GM15510 (cell line): ENCODE data around the gene TUBGCP6.

ENCODE experiments used
- POLR2A ChIP-seq: IDR thresholded peaks from 3 replicates; pipeline ENCODE4 v1.6.1; 2011; ENCODE audit warnings: borderline replicate concordance; ENCODE audit not compliant: insufficient read length; ENCODE audit errors: extremely low read depth

The TUBGCP6 gene

GRCh38 chr22:50272044-50272802 lies 27.4 kb upstream of the TUBGCP6 start:
- no peak for TF ChIP-seq POLR2A

- no peak for TF ChIP-seq POLR2A
These were observed 26.7 kb upstream of the TUBGCP6 start for GRCh38 chr22:50271519-50271970.

GRCh38 chr22:50270666-50271394 lies 26.0 kb upstream of the TUBGCP6 start:
- TF ChIP-seq POLR2A: no peak

GRCh38 chr22:50269970-50270665 lies 25.3 kb upstream of the TUBGCP6 start, which contains the start of gene MAPK11:
MAPK11 (minus strand) TSS chr22:50270380; CDS start chr22:50270292, 88 bp downstream.
- no peak for TF ChIP-seq POLR2A

- TF ChIP-seq POLR2A: no peak
These were observed 24.7 kb upstream of the TUBGCP6 start for GRCh38 chr22:50269573-50269969.

DNA sequence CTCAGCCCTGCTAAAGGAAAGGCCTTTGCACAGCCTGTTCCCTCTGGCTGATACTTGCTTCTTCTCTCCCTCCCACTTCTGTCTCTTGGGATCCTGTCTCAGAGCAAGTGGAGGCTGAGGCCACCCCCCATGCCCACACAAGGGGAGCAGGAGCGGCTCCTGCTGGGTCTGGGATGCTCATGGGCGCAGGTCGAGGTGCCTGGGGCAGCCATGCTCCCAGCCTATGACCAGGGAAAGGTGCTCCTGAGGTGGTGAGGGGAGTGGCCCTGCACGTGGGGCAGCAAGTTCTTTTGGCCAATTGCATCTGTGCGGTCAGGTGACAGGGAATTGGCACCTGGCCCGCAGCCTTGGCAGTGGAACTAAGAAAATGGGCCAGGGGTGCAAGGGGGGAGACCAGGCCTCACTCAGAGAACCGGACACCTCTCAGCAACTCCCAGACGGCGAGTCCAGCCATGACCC lies 23.9 kb upstream of the TUBGCP6 start:
- no peak for TF ChIP-seq POLR2A

DNA sequence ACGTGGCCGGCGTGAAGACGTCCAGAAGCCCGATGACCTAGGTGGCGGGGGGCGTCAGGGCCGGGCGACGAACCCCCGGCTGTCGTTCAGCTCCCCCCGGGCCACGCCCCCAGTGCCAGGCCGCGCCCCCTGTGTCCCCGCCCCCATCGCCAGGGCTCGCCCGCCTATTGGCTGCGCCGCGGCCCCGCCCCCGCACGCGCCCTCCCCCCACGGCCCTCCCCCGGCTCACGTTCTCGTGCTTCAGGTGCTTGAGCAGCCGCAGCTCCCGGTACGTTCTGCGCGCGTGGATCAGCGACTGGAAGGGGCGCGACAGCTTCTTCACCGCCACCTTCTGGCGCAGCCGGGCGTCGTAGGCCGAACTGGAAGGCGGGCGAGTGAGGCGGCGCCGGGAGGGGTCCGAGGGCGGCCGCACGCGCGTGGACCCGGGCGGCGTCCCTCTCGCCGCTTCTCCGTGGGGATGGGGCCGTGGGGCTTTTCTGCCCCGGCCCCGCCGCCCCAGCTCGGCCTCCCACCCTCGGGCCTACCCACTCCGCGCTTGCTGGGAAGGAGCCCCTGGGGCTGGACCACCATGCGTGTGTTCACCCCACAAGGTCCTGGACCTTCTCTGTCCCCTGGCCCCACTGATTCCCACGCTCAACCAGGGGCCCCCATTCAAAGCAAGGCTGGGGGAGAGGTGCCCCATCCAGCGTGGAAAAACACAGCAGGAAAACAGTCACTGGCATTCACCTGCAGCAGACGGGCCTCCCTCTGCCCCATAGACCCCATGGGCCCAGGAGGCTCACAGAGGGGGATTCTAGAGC lies 23.0 kb upstream of the TUBGCP6 start:
- no peak for TF ChIP-seq POLR2A

DNA sequence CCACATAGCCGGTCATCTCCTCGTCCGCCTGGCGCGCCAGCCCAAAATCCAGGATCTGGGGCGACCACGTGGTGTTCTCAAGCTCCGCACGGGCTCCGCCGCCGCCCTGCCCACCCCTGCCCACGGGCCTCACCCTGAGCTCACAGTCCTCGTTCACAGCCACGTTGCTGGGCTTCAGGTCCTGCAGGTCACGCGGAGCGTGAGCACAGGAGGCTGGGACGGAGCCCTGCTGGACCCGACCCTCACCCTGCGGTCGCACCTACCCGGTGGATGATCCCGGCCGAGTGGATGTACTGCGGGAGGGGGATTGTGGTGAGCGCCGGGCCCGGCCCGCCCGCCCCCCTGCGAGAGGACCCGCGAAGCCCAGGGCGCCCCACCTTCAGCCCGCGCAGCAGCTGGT lies 22.2 kb upstream of the TUBGCP6 start:
- no peak for TF ChIP-seq POLR2A

DNA sequence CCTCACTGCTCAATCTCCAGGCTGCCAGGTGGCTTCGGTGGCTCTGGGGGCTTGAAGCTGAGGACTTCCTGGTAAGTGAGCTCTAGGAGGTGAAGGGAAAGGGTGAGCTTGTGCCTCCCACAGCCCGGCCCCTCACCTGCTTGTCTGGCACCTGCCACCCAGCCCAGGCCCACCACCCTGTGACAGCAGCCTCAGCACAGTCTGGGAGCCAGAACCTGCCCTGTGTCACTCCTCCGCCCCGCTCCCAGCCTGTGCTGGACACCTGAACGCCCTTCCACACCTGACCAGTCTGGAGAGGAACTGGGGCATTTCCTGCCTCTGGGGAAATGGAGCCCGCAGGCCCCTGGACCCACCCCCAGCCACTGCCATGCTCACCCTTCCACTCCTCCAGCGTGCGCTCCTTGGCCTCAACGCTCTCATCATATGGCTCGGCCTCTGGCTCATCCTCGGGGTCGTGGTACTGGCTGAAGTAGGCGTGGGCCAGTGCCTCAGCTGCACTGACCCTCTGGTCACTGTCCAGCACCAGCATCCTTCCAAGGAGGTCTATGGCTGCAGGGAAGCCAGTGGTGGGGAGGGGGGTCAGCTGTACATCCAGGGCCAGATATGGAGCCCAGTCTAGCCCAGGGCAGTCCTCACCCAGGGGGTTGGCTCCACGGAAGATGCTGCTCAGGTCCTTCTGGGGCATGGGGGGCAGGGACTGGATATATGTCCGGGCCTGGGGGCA lies 20.3 kb upstream of the TUBGCP6 start:
- TF ChIP-seq POLR2A: no peak

DNA sequence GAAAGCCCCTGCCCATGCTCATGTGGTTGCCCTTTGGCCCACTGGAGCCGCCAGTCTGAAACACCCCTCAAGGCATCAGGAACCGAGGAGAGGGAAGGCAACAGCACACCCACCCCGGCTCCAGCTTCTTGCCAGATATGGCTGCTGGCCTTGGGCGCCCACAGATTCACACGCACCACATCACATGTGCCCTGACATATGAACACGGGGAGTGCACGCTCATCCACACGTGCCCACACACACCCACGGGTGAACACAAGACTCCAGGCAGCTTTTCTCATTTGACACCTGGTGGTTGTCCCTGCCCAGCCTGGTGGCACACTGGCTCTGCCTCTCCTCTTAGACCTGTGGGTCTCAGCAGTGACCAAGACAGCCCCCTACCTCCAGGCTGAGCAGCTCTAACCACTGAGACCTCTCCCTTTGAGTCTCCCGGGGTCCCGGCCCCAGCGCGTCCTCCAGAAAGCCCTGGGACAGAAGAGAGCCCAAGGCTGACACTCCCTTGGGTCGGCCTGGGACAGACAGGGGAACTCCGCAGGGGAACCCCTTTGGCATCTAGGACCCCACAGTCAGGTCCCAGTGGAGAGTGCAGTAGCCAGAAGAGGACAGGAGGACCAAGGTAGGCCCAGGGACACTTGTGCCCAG lies 19.4 kb upstream of the TUBGCP6 start:
- TF ChIP-seq POLR2A: no peak

DNA sequence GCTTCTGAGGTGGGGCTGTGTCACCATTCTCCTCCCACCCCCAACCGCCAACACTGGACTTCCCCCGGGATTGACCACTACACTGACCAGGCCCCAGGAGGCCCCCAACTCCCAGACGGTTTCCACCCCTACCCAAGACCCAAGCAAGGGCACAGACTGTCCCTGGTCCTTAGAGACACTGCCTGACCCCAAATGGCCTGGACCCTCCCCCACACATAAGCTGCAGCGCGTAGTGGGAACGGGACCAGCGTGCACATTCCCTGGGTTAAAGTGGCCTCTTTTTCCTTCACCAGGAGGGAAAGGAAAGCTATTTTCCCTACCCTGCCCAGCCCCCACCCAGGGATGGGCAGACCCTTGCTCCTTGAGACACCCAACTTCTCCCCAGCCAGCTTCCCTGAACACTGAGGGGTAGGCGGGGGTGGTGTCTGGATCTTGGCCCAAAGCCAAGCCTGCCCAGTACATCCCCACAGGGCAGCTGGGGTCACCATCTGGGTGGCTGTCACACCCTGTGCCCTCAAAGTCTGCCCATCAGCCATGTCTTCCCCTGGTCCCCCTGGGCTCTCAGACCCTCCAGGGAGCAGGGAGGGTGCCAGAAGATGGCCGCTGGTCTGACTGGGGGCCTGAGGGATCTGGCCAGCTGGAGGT lies 18.3 kb upstream of the TUBGCP6 start:
- TF ChIP-seq POLR2A: no peak

GRCh38 chr22:50262460-50262911 lies 17.7 kb upstream of the TUBGCP6 start:
- no peak for TF ChIP-seq POLR2A
